K562 (cell line): ENCODE data around the gene OCRL. TPM values are rescaled to one million over a fixed set of nuclear protein-coding genes. Genes with fewer than 3 reads are reported as not detected.

Experiments
- ATAC-seq: fragments of 200-7000 bp; cut with Tn5 transposase; 3 replicates; pipeline ENCODE4 v1.9.1; 2020; ENCODE audit warnings: moderate library complexity
- BruUV-seq: library from RNA; stranded (reverse); fragments of 400-500 nt; replicated peaks from 2 replicates; lab custom pipeline; 2021; lab: Mats Ljungman, UMichigan
- CTCF ChIA-PET: fragments of 300-600 bp; formaldehyde crosslinking; extraction: SDS; loops from one replicate; lab custom pipeline; 2021; ENCODE audit warnings: low intra/inter-chr PET ratio; lab: Yijun Ruan, JAX
- POLR2A ChIA-PET: fragments of 300-600, 350-650 bp; sonication (Branson Sonifier 250); formaldehyde crosslinking; extraction: SDS; loops from one replicate; lab custom pipeline; 2021; ENCODE audit warnings: antibody characterized with exemption, inconsistent platforms; lab: Yijun Ruan, JAX
- DNase-seq, 4 experiments: peaks; one replicate each; pipeline versions ENCODE4 v3.0.0 to v3.0.0-alpha.2; 2011 to 2018; ENCODE audit warnings: low spot score in 3 of 4, mixed read lengths in 3 of 4; ENCODE audit errors: extremely low read depth in 1 of 4
- FAIRE-seq: peaks from 2 replicates; lab custom pipeline; 2011; peaks lifted over from hg19 to GRCh38; lab: Jason Lieb, UNC
- H2AFZ ChIP-seq: 2 replicates; pipeline ENCODE4 v1.6.0; 2011; ENCODE audit warnings: low read depth, low read length, control low read depth, inconsistent platforms
- H3K27ac ChIP-seq: fragments of 200-600 bp; 3 replicates; pipeline ENCODE4 v1.8.0; 2011; ENCODE audit warnings: low read depth, mild to moderate bottlenecking, control low read depth, inconsistent platforms, low read length, moderate library complexity, mixed read lengths; ENCODE audit errors: extremely low read depth
- H3K27me3 ChIP-seq, 2 experiments: fragments of 300-600 bp in 1 of 2; 2 replicates in 1 of 2; 3 replicates in 1 of 2; pipeline versions ENCODE4 v1.6.0 to v1.8.0; 2011; ENCODE audit warnings: inconsistent platforms in 2 of 2, low read length in 2 of 2, mild to moderate bottlenecking in 1 of 2, mixed read lengths in 1 of 2, moderate library complexity in 1 of 2; ENCODE audit not compliant: control insufficient read depth in 2 of 2, insufficient read depth in 2 of 2
- H3K36me3 ChIP-seq: fragments of 300-600 bp; 3 replicates; pipeline ENCODE4 v1.8.0; 2011; ENCODE audit warnings: mild to moderate bottlenecking, low read length, inconsistent platforms; ENCODE audit not compliant: control insufficient read depth, insufficient read depth
- H3K4me1 ChIP-seq, 2 experiments: fragments of 200-600 bp in 1 of 2; replicated peaks in 1 of 2; 2 replicates in 1 of 2; 3 replicates in 1 of 2; pipeline versions ENCODE4 v1.5.1 to v1.8.0; 2011; ENCODE audit warnings: inconsistent platforms in 2 of 2, low read length in 2 of 2, mild to moderate bottlenecking in 1 of 2, mixed read lengths in 1 of 2, moderate library complexity in 1 of 2; ENCODE audit not compliant: control insufficient read depth in 2 of 2, insufficient read depth in 2 of 2
- H3K4me2 ChIP-seq: 2 replicates; pipeline ENCODE4 v1.6.1; 2011; ENCODE audit warnings: low read length, control low read depth, inconsistent platforms, mixed read lengths; ENCODE audit not compliant: insufficient read depth
- H3K4me3 ChIP-seq: fragments of 200-600 bp; sonication (generic), shearing (Covaris generic); 2 replicates; pipeline ENCODE4 v1.5.1; 2016; ENCODE audit warnings: control low read depth, inconsistent platforms
- H3K79me2 ChIP-seq: fragments of 200-600 bp; 3 replicates; pipeline ENCODE4 v1.8.0; 2011; ENCODE audit warnings: low read length, inconsistent platforms; ENCODE audit not compliant: control insufficient read depth, insufficient read depth
- H3K9ac ChIP-seq, 2 experiments: 2 replicates each; pipeline versions ENCODE4 v1.6.0 to v1.6.1; 2011; ENCODE audit warnings: low read depth in 2 of 2, low read length in 2 of 2, control low read depth in 1 of 2, inconsistent platforms in 1 of 2, mild to moderate bottlenecking in 1 of 2, mixed read lengths in 1 of 2; ENCODE audit not compliant: insufficient read depth in 1 of 2
- H3K9me1 ChIP-seq: one replicate; pipeline ENCODE4 v1.6.0; 2011; ENCODE audit warnings: inconsistent platforms, mild to moderate bottlenecking, low read length, moderate library complexity; ENCODE audit not compliant: control insufficient read depth, insufficient read depth
- H3K9me3 ChIP-seq: replicated peaks from 2 replicates; pipeline ENCODE4 v1.5.1; 2011; ENCODE audit warnings: low read depth, low read length, inconsistent platforms; ENCODE audit not compliant: control insufficient read depth, insufficient read depth
- H4K20me1 ChIP-seq: replicated peaks from 2 replicates; pipeline ENCODE4 v1.6.1; 2011; ENCODE audit warnings: low read length, inconsistent platforms, mixed read lengths; ENCODE audit not compliant: control insufficient read depth, insufficient read depth
- NFRKB ChIP-seq: fragments of 450-650 bp; IDR thresholded peaks from 2 replicates; pipeline ENCODE4 v1.6.1; 2016; ENCODE audit warnings: low read depth
- SMARCA4 ChIP-seq: fragments of 450-650 bp; IDR thresholded peaks from 2 replicates; pipeline ENCODE4 v1.6.1; 2016
- SRSF7 ChIP-seq: fragments of 200-400 bp; formaldehyde crosslinking; optimal IDR thresholded peaks from 2 replicates; pipeline ENCODE3; 2017; ENCODE audit warnings: mild to moderate bottlenecking, low read depth, low read length
- WGBS: fragments of 100-300 bp; shearing (Covaris generic); methylation state at CpG from one replicate; pipeline ENCODE4 v1.1.6; 2016; ENCODE audit warnings: low coverage, mixed read lengths; ENCODE audit not compliant: insufficient coverage; ENCODE audit errors: missing lambda C conversion rate; 5-methylcytosine and 5-hydroxymethylcytosine counted together
- in situ Hi-C: fragments of 300-500 bp; cut with MboI; formaldehyde crosslinking; loops from 4 replicates; pipeline ENCODE4 v1.15.0; 2018; ENCODE audit warnings: inconsistent platforms, mixed read lengths
- intact Hi-C: fragments of 100-400 bp; cut with micrococcal nuclease; formaldehyde crosslinking; loops from 2 replicates; pipeline ENCODE4 v1.14.2; 2022
- polyA plus RNA-seq, 8 experiments: library from polyadenylated mRNA; depleted of rRNA in 4 of 8; stranded (reverse) in 5 of 8; unstranded in 3 of 8; fragments of >200 nt; fragmentation: Nextera tagmentation in 2 of 8; fragmentation: Illumina TruSeq in 1 of 8; extraction: Ambion mirVana in 2 of 8; extraction: Trizol in 1 of 8; gene quantifications; 2 replicates each; pipeline versions ENCODE4 v1.2.1 to v1.2.3, GENCODE V29; 2011 to 2014; ENCODE audit warnings: inconsistent platforms in 1 of 8, missing spikeins in 1 of 8
- total RNA-seq, 7 experiments: library from RNA; depleted of rRNA in 6 of 7; stranded (reverse); fragments of >200 nt in 6 of 7; fragmentation: Illumina TruSeq in 2 of 7; extraction: Trizol in 2 of 7; gene quantifications; 2 replicates each; pipeline versions ENCODE4 v1.2.1 to v1.2.3, GENCODE V29; 2011 to 2021; ENCODE audit warnings: low replicate concordance in 1 of 7
- TF ChIP-seq, protein P1 (sequence below): sonication (generic); formaldehyde crosslinking; IDR thresholded peaks from 2 replicates; pipeline ENCODE4 v1.8.0; 2022; ENCODE audit warnings: mild to moderate bottlenecking, missing genetic modification reagents, borderline replicate concordance
- TF ChIP-seq, protein P2 (sequence below): IDR thresholded peaks from 2 replicates; pipeline ENCODE4 v1.6.1; 2011; ENCODE audit warnings: borderline replicate concordance, low read depth, mild to moderate bottlenecking, moderate library complexity, low read length; ENCODE audit not compliant: insufficient read depth, poor library complexity, severe bottlenecking
- TF ChIP-seq, protein P3 (sequence below): fragments of 450-650 bp; IDR thresholded peaks from 2 replicates; pipeline ENCODE4 v1.6.1; 2016; ENCODE audit warnings: missing biosample characterization, missing genetic modification characterization
- TF ChIP-seq, protein P4 (sequence below): fragments of 250-450 bp; sonication (Bioruptor Pico); IDR thresholded peaks from 2 replicates; pipeline ENCODE4 v1.8.0; 2021; ENCODE audit warnings: borderline replicate concordance, mild to moderate bottlenecking, moderate library complexity; ENCODE audit not compliant: poor library complexity, severe bottlenecking

OCRL gene
- total and polyA plus RNA-seq, 9 of the 15 experiments (the other 6 are each of a cell fraction or from before 2014, with no cell fraction given): 2.2 to 23.4 (median 11.9) TPM

DNA sequence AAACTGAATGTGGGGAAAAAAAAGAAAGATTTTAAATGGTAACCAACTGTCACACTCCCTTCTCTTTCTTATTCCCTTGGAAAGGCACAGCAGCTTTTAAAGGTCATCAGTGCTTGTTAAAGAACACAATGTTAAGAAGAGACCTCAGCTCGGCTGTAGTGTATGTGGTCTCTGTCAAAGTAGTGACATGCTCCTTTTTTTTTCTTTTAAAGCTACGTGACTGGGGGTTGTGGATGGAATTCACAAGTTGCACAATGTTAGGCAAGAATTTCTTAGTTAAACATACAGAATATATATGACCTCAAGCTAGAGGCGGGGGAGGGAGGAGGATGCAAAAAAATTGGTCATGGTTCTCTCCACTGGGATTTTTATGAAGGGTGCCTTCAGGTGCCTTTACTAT lies 45.6 kb downstream of the OCRL start:
- Histone ChIP-seq H3K36me3 (peaks cover 75% of the 10 kb centered on the region; the same call in 2 of the 3 replicates), H3K27me3 (no peaks in the 10 kb centered on the region), H3K9me1 (no peaks in the 10 kb centered on the region), H3K79me2 (no peaks in the 10 kb centered on the region), H3K4me3 (no peak overlapping the region), H3K4me1 (no peaks in the 10 kb centered on the region), H4K20me1 (no peaks in the 10 kb centered on the region), H3K4me2 (no peak overlapping the region), H2AFZ (no peak overlapping the region), H3K27ac (no peak overlapping the region), H3K9ac (no peak overlapping the region), H3K9me3 (no peaks in the 10 kb centered on the region)
- in situ Hi-C loops (loop anchor here (25.0 kb wide), 1 partner anchor 1352 kb away; no protein-coding TSS in a partner anchor), intact Hi-C loops (no loop called here)
- ChIA-PET CTCF (no interaction called here), POLR2A (interaction anchor here (0.6 kb wide), 1 partner anchor 183 kb away, joined by 3 read pairs; no protein-coding TSS in a partner anchor)
- WGBS: 92% methylated on average over 2 of the region's 3 CpGs
- TF ChIP-seq, protein P1, sequence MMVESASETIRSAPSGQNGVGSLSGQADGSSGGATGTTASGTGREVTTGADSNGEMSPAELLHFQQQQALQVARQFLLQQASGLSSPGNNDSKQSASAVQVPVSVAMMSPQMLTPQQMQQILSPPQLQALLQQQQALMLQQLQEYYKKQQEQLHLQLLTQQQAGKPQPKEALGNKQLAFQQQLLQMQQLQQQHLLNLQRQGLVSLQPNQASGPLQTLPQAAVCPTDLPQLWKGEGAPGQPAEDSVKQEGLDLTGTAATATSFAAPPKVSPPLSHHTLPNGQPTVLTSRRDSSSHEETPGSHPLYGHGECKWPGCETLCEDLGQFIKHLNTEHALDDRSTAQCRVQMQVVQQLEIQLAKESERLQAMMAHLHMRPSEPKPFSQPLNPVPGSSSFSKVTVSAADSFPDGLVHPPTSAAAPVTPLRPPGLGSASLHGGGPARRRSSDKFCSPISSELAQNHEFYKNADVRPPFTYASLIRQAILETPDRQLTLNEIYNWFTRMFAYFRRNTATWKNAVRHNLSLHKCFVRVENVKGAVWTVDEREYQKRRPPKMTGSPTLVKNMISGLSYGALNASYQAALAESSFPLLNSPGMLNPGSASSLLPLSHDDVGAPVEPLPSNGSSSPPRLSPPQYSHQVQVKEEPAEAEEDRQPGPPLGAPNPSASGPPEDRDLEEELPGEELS (CRISPR knock-in tag): no peak
- no peak for TF ChIP-seq NFRKB
- TF ChIP-seq, protein P2, sequence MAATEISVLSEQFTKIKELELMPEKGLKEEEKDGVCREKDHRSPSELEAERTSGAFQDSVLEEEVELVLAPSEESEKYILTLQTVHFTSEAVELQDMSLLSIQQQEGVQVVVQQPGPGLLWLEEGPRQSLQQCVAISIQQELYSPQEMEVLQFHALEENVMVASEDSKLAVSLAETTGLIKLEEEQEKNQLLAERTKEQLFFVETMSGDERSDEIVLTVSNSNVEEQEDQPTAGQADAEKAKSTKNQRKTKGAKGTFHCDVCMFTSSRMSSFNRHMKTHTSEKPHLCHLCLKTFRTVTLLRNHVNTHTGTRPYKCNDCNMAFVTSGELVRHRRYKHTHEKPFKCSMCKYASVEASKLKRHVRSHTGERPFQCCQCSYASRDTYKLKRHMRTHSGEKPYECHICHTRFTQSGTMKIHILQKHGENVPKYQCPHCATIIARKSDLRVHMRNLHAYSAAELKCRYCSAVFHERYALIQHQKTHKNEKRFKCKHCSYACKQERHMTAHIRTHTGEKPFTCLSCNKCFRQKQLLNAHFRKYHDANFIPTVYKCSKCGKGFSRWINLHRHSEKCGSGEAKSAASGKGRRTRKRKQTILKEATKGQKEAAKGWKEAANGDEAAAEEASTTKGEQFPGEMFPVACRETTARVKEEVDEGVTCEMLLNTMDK: no peak
- no peak for TF ChIP-seq SMARCA4
- TF ChIP-seq, protein P3, sequence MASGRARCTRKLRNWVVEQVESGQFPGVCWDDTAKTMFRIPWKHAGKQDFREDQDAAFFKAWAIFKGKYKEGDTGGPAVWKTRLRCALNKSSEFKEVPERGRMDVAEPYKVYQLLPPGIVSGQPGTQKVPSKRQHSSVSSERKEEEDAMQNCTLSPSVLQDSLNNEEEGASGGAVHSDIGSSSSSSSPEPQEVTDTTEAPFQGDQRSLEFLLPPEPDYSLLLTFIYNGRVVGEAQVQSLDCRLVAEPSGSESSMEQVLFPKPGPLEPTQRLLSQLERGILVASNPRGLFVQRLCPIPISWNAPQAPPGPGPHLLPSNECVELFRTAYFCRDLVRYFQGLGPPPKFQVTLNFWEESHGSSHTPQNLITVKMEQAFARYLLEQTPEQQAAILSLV: no peak
- TF ChIP-seq, protein P4, sequence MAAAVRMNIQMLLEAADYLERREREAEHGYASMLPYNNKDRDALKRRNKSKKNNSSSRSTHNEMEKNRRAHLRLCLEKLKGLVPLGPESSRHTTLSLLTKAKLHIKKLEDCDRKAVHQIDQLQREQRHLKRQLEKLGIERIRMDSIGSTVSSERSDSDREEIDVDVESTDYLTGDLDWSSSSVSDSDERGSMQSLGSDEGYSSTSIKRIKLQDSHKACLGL (CRISPR knock-in tag): no peak
- TF ChIP-seq SRSF7: no peak
- DNase-seq (no peak), FAIRE-seq (no peak), ATAC-seq (no peak)
- BruUV-seq: no TSS peak
